NT2/D1 (cell line): ENCODE data around the gene RIMS4.

Source experiments
- DNase-seq: peaks from one replicate; pipeline ENCODE4 v3.0.0-alpha.2; 2011; ENCODE audit warnings: low read depth, low spot score
- H3K27me3 ChIP-seq: 2 replicates; pipeline ENCODE4 v1.6.0; 2011; ENCODE audit warnings: mild to moderate bottlenecking; ENCODE audit not compliant: insufficient read length, insufficient read depth
- H3K36me3 ChIP-seq: 2 replicates; pipeline ENCODE4 v1.6.1; 2011; ENCODE audit warnings: mild to moderate bottlenecking, low read length, mixed read lengths; ENCODE audit not compliant: insufficient read depth, insufficient read length
- H3K4me1 ChIP-seq: 2 replicates; pipeline ENCODE4 v1.5.1; 2011; ENCODE audit not compliant: insufficient read depth, insufficient read length
- H3K4me3 ChIP-seq: 2 replicates; pipeline ENCODE4 v1.5.1; 2011; ENCODE audit warnings: low read depth; ENCODE audit not compliant: insufficient read length
- H3K9ac ChIP-seq: 2 replicates; pipeline ENCODE4 v1.6.0; 2011; ENCODE audit warnings: low read depth; ENCODE audit not compliant: insufficient read length
- H3K9me3 ChIP-seq: 2 replicates; pipeline ENCODE4 v1.5.1; 2011; ENCODE audit warnings: mild to moderate bottlenecking, low read length; ENCODE audit not compliant: insufficient read depth
- SUZ12 ChIP-seq: IDR thresholded peaks from 2 replicates; pipeline ENCODE4 v1.6.1; 2011; ENCODE audit not compliant: insufficient read length, insufficient read depth; ENCODE audit errors: extremely low read depth
- YY1 ChIP-seq: IDR thresholded peaks from 2 replicates; pipeline ENCODE4 v1.6.1; 2011; ENCODE audit not compliant: insufficient read length, insufficient read depth
- ZNF274 ChIP-seq: IDR thresholded peaks from 2 replicates; pipeline ENCODE4 v1.6.1; 2011; ENCODE audit warnings: mild to moderate bottlenecking, low read depth, low read length

RIMS4 gene

GRCh38 chr20:44795836-44796235 is 14.5 kb downstream of the RIMS4 start:
- H3K36me3 ChIP-seq, result no peaks in the 10 kb centered on the region
- peaks cover 5% of the 10 kb centered on the region for H3K4me1 ChIP-seq
- no peak overlapping the region for H3K9ac ChIP-seq
- H3K27me3 ChIP-seq, result no peaks in the 10 kb centered on the region
- no peaks in the 10 kb centered on the region for H3K9me3 ChIP-seq
- DNase-seq, result no peak
- TF ChIP-seq SUZ12 (no peak), YY1 (no peak), ZNF274 (no peak)
- H3K4me3 ChIP-seq, result no peak overlapping the region

GRCh38 chr20:44792796-44793195 is 17.6 kb downstream of the RIMS4 start:
- DNase-seq, result no peak
- no peaks in the 10 kb centered on the region for H3K27me3 ChIP-seq
- no peaks in the 10 kb centered on the region for H3K36me3 ChIP-seq
- TF ChIP-seq SUZ12, result no peak
- no peak for TF ChIP-seq ZNF274
- no peak for TF ChIP-seq YY1
- no peak overlapping the region for H3K9ac ChIP-seq
- peaks cover 5% of the 10 kb centered on the region for H3K4me1 ChIP-seq
- no peak overlapping the region for H3K4me3 ChIP-seq
- no peaks in the 10 kb centered on the region for H3K9me3 ChIP-seq

GRCh38 chr20:44790638-44791393 is 19.5 kb downstream of the RIMS4 start:
- Histone ChIP-seq H3K4me1 (peaks cover 5% of the 10 kb centered on the region), H3K4me3 (no peak overlapping the region)

GRCh38 chr20:44788706-44789456 is 21.5 kb downstream of the RIMS4 start:
- Histone ChIP-seq H3K27me3 (no peaks in the 10 kb centered on the region), H3K4me3 (no peak overlapping the region), H3K4me1 (peaks cover 5% of the 10 kb centered on the region), H3K9ac (no peak overlapping the region), H3K9me3 (no peaks in the 10 kb centered on the region), H3K36me3 (no peaks in the 10 kb centered on the region)
- no peak for DNase-seq
- TF ChIP-seq YY1, result no peak
- no peak for TF ChIP-seq SUZ12
- no peak for TF ChIP-seq ZNF274

More at GRCh38 chr20:44790638-44791393, 19.5 kb downstream of the RIMS4 start:
- TF ChIP-seq SUZ12, result no peak
- no peak for TF ChIP-seq ZNF274
- no peak for TF ChIP-seq YY1
- no peak overlapping the region for H3K9ac ChIP-seq
- no peaks in the 10 kb centered on the region for H3K36me3 ChIP-seq
- no peaks in the 10 kb centered on the region for H3K9me3 ChIP-seq
- DNase-seq, result no peak
- no peaks in the 10 kb centered on the region for H3K27me3 ChIP-seq

GRCh38 chr20:44787299-44787698 is 23.0 kb downstream of the RIMS4 start:
- Histone ChIP-seq H3K27me3 (no peaks in the 10 kb centered on the region), H3K4me3 (no peak overlapping the region), H3K4me1 (no peaks in the 10 kb centered on the region), H3K9ac (no peak overlapping the region), H3K9me3 (no peaks in the 10 kb centered on the region), H3K36me3 (no peaks in the 10 kb centered on the region)
- no peak for TF ChIP-seq YY1
- no peak for TF ChIP-seq ZNF274
- TF ChIP-seq SUZ12, result no peak
- DNase-seq, result no peak

GRCh38 chr20:44785768-44786167 is 24.6 kb downstream of the RIMS4 start:
- no peaks in the 10 kb centered on the region for H3K4me1 ChIP-seq
- H3K27me3 ChIP-seq, result no peaks in the 10 kb centered on the region
- H3K9me3 ChIP-seq, result no peaks in the 10 kb centered on the region
- DNase-seq, result no peak
- no peaks in the 10 kb centered on the region for H3K36me3 ChIP-seq
- TF ChIP-seq ZNF274 (no peak), YY1 (no peak), SUZ12 (no peak)
- no peak overlapping the region for H3K9ac ChIP-seq
- H3K4me3 ChIP-seq, result no peak overlapping the region

- Histone ChIP-seq H3K36me3 (no peaks in the 10 kb centered on the region), H3K9me3 (no peaks in the 10 kb centered on the region), H3K9ac (no peak overlapping the region), H3K4me1 (no peaks in the 10 kb centered on the region), H3K4me3 (no peak overlapping the region), H3K27me3 (no peaks in the 10 kb centered on the region)
- no peak for TF ChIP-seq YY1
- DNase-seq, result no peak
These were observed 25.7 kb downstream of the RIMS4 start for GRCh38 chr20:44784688-44785087.
